NB4 (cell line): Measurements from ENCODE around the gene ATP5PO.
"Not testable (repeated sequence)": the region's sequence is repeated elsewhere in the genome, so short reads cannot be mapped to it uniquely, and the experiment has no call there.

Experiments used
- CTCF ChIP-seq: IDR thresholded peaks from one replicate; pipeline ENCODE4 v1.5.1; 2012; ENCODE audit warnings: low read depth, low read length
- MAX ChIP-seq: IDR thresholded peaks from 2 replicates; pipeline ENCODE4 v1.6.1; 2011; ENCODE audit warnings: low read depth, low read length
- MYC ChIP-seq: IDR thresholded peaks from 2 replicates; pipeline ENCODE4 v1.6.1; 2011; ENCODE audit warnings: low read depth, low read length
- POLR2A ChIP-seq: IDR thresholded peaks from 2 replicates; pipeline ENCODE4 v1.6.1; 2011; ENCODE audit warnings: mild to moderate bottlenecking; ENCODE audit not compliant: insufficient read length; ENCODE audit errors: extremely low read depth

DNA sequence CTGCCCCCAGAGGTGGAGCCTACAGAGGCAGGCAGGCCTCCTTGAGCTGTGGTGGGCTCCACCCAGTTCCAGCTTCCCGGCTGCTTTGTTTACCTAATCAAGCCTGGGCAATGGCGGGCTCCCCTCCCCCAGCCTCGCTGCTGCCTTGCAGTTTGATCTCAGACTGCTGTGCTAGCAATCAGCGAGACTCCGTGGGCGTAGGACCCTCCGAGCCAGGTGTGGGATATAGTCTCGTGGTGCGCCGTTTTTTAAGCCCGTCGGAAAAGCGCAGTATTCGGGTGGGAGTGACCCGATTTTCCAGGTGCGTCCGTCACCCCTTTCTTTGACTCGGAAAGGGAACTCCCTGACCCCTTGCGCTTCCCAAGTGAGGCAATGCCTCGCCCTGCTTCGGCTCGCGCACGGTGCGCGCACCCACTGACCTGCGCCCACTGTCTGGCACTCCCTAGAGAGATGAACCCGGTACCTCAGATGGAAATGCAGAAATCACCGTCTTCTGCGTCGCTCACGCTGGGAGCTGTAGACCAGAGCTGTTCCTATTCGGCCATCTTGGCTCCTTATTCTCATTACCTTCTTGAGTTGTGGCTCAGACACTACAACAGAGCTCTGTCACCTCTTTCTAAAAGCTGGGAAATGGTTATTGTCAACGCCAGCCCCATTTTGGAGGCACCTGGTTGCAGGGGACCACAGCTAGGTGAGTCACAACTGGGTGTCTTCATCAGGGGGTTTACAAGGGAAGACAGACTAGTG, 15.6 kb upstream of the ATP5PO start:
- TF ChIP-seq CTCF, MAX, MYC, POLR2A: not testable (repeated sequence)
